GM18909 (cell line): Measurements from ENCODE around the gene ADH1C.
"Not testable (repeated sequence)": the region's sequence is repeated elsewhere in the genome, so short reads cannot be mapped to it uniquely, and the experiment has no call there.

Source experiments
- ATAC-seq: cut with Tn5 transposase; IDR thresholded peaks from one replicate; pipeline ENCODE4 v1.9.1; 2021; ENCODE audit warnings: mild to moderate bottlenecking; ENCODE audit not compliant: unreplicated experiment, poor library complexity

The ADH1C gene

GRCh38 chr4:99352602-99353537 lies at the start of gene ADH1C:
Gene ADH1C (minus strand): TSS chr4:99352746. CDS start chr4:99352675, 71 bp downstream.
- ATAC-seq: peak; percentile 34

GRCh38 chr4:99400831-99401230 lies 48.3 kb upstream of the ADH1C start:
- ATAC-seq: no peak

- ATAC-seq: no peak
Observed at GRCh38 chr4:99399017-99399416, 46.5 kb upstream of the ADH1C start.

- peak; percentile 62 for ATAC-seq
Observed at GRCh38 chr4:99395595-99396364, 43.2 kb upstream of the ADH1C start.

GRCh38 chr4:99394896-99395295 lies 42.4 kb upstream of the ADH1C start:
- no peak for ATAC-seq

GRCh38 chr4:99390055-99390454 lies 37.5 kb upstream of the ADH1C start:
- no peak for ATAC-seq

- no peak for ATAC-seq
Observed at GRCh38 chr4:99389606-99390005, 37.1 kb upstream of the ADH1C start.

- ATAC-seq: no peak
Observed at GRCh38 chr4:99383833-99384392, 31.4 kb upstream of the ADH1C start.

- no peak for ATAC-seq
Observed at GRCh38 chr4:99383399-99383798, 30.9 kb upstream of the ADH1C start.

- no peak for ATAC-seq
Observed at GRCh38 chr4:99382745-99383360, 30.3 kb upstream of the ADH1C start.

- ATAC-seq: no peak
Observed at GRCh38 chr4:99381588-99382175, 29.1 kb upstream of the ADH1C start.

- ATAC-seq: no peak
Observed at GRCh38 chr4:99379571-99379970, 27.0 kb upstream of the ADH1C start.

GRCh38 chr4:99378876-99379275 lies 26.3 kb upstream of the ADH1C start:
- no peak for ATAC-seq

- peak; percentile 69 for ATAC-seq
Observed at GRCh38 chr4:99377341-99377740, 24.8 kb upstream of the ADH1C start.

GRCh38 chr4:99372464-99372863 lies 19.9 kb upstream of the ADH1C start:
- not testable (repeated sequence) for ATAC-seq

GRCh38 chr4:99367817-99368216 lies 15.3 kb upstream of the ADH1C start:
- not testable (repeated sequence) for ATAC-seq

GRCh38 chr4:99366491-99366890 lies 13.9 kb upstream of the ADH1C start:
- no peak for ATAC-seq

- no peak for ATAC-seq
Observed at GRCh38 chr4:99362768-99363167, 10.2 kb upstream of the ADH1C start.

- ATAC-seq: no peak
Observed at GRCh38 chr4:99361899-99362275, 9.3 kb upstream of the ADH1C start.

- ATAC-seq: no peak
Observed at GRCh38 chr4:99361268-99361898, 8.8 kb upstream of the ADH1C start.
